ENCODE results near the gene RFPL2. TPM values are rescaled to one million over a fixed set of nuclear protein-coding genes. Genes with fewer than 3 reads are reported as not detected.
A peak's percentile ranks its signal among the peaks of the same experiment; 100 is the strongest.

RFPL2 gene
- total and polyA plus RNA-seq, 11 donors = not detected

DNA sequence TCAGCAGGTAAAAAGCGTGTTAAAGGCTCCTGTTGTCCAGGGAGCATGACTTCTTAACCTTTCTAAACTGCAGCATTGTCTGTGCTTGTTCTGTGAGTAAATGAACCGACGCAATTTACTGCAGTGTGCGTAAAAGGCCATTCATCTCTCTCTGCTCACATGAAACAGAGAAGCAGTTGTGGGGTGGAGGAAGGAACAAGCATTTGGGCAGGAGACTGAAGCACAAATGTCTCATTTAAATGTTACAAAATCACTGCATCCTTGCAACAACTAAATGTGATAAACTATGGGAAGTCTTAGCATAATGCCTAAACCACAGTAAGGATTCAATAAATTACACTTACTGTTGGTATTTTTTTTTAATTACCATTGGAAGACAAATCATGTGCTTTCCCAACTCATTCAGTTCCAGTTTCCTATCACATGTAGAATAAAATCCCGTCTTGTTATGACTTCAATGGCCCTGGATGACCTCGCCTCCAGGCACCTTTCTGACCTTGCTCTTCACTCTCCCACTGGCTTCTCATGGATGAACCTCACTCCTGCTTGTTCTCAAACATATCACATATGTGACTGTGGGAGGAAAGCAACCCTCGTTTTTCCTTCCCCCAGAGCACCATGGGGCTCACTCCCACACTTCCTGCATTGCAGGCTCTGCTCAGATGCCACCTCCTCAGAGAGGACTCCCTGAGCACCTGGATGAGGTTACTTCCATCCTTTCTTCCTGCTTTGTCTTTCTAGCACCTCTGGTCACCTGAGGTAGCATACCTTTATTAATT, 21.6 kb upstream of the RFPL2 start:
- intact Hi-C loops (cut with DNase I) = no loop called here
- DNase-seq = no peak
- H3K27me3 ChIP-seq = peaks cover 0 to 2% (median 0%) of the 10 kb centered on the region in 9 donors

GRCh38 chr22:32222991-32223390, 18.1 kb upstream of the RFPL2 start:
- Histone ChIP-seq H3K27me3 (peaks cover 0 to 2% (median 0%) of the 10 kb centered on the region in 9 donors), H3K36me3 (no peaks in the 10 kb centered on the region), H3K4me3 (no peak overlapping the region), H3K27ac (no peak overlapping the region), H3K9me3 (no peaks in the 10 kb centered on the region), H3K4me1 (peaks cover 0 to 10% (median 0%) of the 10 kb centered on the region in 12 donors)
- DNase-seq (no peak), ATAC-seq (no peak)
- 82 to 89% (median 85%) methylated on average over 1 of the region's 1 CpG for WGBS, 4 donors
- TF ChIP-seq, protein P1, sequence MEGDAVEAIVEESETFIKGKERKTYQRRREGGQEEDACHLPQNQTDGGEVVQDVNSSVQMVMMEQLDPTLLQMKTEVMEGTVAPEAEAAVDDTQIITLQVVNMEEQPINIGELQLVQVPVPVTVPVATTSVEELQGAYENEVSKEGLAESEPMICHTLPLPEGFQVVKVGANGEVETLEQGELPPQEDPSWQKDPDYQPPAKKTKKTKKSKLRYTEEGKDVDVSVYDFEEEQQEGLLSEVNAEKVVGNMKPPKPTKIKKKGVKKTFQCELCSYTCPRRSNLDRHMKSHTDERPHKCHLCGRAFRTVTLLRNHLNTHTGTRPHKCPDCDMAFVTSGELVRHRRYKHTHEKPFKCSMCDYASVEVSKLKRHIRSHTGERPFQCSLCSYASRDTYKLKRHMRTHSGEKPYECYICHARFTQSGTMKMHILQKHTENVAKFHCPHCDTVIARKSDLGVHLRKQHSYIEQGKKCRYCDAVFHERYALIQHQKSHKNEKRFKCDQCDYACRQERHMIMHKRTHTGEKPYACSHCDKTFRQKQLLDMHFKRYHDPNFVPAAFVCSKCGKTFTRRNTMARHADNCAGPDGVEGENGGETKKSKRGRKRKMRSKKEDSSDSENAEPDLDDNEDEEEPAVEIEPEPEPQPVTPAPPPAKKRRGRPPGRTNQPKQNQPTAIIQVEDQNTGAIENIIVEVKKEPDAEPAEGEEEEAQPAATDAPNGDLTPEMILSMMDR (IDR thresholded peaks at IDR 0.05) = no peak
- no peak for TF ChIP-seq POLR2A (IDR thresholded peaks at IDR 0.05)
- intact Hi-C loops (cut with DNase I) = no loop called here

More for the DNA sequence above, 21.6 kb upstream of the RFPL2 start:
- TF ChIP-seq, protein P1 (IDR thresholded peaks at IDR 0.05) = no peak
- TF ChIP-seq POLR2A (IDR thresholded peaks at IDR 0.05) = no peak
- no peak for ATAC-seq
- no peak overlapping the region for H3K27ac ChIP-seq
- no peaks in the 10 kb centered on the region for H3K9me3 ChIP-seq
- WGBS, 4 donors = 68 to 78% (median 75%) methylated on average over 7 of the region's 7 CpGs
- H3K4me3 ChIP-seq = no peak overlapping the region
- H3K4me1 ChIP-seq = peaks cover 0 to 10% (median 0%) of the 10 kb centered on the region in 12 donors
- H3K36me3 ChIP-seq = peaks cover 0 to 5% (median 0%) of the 10 kb centered on the region in 9 donors

GRCh38 chr22:32219026-32219425, 14.2 kb upstream of the RFPL2 start:
- 89 to 92% (median 90%) methylated on average over 3 of the region's 3 CpGs for WGBS, 4 donors
- no peaks in the 10 kb centered on the region for H3K9me3 ChIP-seq
- ATAC-seq (peak in 1 of 4 donors; percentile 29), DNase-seq (no peak)
- peaks cover 0 to 7% (median 0%) of the 10 kb centered on the region in 9 donors for H3K27me3 ChIP-seq
- H3K4me1 ChIP-seq = no peaks in the 10 kb centered on the region
- no peak overlapping the region for H3K4me3 ChIP-seq
- TF ChIP-seq, protein P1 (IDR thresholded peaks at IDR 0.05) = no peak
- no peak for TF ChIP-seq POLR2A (IDR thresholded peaks at IDR 0.05)
- intact Hi-C loops (cut with DNase I) = no loop called here
- H3K36me3 ChIP-seq = no peaks in the 10 kb centered on the region
- H3K27ac ChIP-seq = peak overlapping the region in 1 of 12 donors; percentile 67

- Histone ChIP-seq H3K4me1 (no peaks in the 10 kb centered on the region), H3K36me3 (no peaks in the 10 kb centered on the region), H3K27ac (peak overlapping the region in 1 of 12 donors; percentile 67), H3K4me3 (no peak overlapping the region), H3K27me3 (peaks cover 0 to 7% (median 0%) of the 10 kb centered on the region in 9 donors), H3K9me3 (no peaks in the 10 kb centered on the region)
- intact Hi-C loops (cut with DNase I) = no loop called here
- ATAC-seq (no peak), DNase-seq (no peak)
- 71 to 80% (median 76%) methylated on average over 6 of the region's 6 CpGs for WGBS, 4 donors
- TF ChIP-seq, protein P1 (IDR thresholded peaks at IDR 0.05) = no peak
- TF ChIP-seq POLR2A (IDR thresholded peaks at IDR 0.05) = no peak
Observed at GRCh38 chr22:32218470-32218869, 13.6 kb upstream of the RFPL2 start.

All from heart left ventricle (tissue), 16 donors.